Suppressor macrophage treated with lipopolysaccharide for 4 hours (primary cell): ENCODE measurements around the gene ABCD1.

Experiments used
- DNase-seq: peaks from one replicate; pipeline ENCODE4 v3.0.0-alpha.2; 2020

ABCD1 gene

DNA sequence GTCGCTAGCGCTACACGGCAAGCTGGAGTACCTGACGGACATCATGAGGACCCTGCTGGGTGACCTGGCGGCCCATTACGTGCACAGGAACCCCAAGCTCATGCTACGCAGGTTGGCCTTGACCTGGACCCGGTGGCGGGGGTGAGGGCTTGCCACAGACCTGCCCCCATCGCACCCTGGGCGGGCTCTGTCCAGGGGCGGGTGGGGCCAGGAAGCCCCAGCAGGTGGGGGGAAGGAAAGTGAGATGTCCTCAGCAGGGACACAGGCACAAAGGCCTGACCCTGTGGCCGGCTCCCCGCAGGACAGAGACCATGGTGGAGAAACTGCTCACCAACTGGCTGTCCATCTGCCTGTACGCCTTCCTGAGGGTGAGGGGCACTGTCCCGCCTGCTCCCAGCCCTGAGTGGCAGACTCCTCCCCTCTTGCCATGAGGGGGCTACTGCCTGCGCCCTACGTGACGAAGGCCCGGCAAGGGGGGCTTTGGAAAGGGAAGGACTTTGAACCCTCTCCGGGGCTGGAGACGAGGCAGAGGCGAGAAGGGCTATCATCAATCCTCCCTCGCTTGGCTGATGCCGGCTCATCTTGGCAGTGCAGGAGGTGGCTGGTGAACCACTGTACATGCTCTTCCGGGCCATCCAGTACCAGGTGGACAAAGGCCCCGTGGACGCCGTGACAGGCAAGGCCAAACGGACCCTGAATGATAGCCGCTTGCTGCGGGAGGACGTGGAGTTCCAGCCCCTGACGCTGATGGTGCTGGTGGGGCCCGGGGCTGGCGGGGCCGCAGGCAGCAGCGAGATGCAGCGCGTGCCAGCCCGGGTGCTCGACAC is 50.9 kb downstream of the ABCD1 start:
- DNase-seq = no peak

DNA sequence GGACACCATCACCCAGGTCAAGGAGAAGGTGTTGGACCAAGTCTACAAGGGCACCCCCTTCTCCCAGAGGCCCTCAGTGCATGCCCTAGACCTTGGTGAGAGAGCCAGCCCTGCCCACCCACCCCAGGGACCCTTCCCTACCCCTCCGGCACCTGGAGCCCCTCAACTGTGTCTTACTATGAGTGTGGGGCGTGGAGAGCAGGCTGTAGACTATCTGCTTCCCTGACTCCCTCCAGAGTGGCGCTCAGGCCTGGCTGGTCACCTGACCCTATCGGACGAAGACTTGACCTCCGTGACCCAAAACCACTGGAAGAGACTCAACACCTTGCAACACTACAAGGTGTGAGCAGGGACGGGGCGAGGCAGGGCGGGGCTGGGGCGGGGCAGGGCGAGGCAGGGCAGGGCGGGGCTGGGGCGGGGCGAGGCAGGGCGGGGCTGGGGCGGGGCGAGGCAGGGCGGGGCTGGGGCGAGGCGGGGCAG is 51.5 kb downstream of the ABCD1 start:
- DNase-seq = no peak

- DNase-seq = no peak
Observed at GRCh38 chrX:153776611-153777045, 52.0 kb downstream of the ABCD1 start.

- no peak for DNase-seq
Observed at GRCh38 chrX:153777261-153778090, 52.8 kb downstream of the ABCD1 start.

DNA sequence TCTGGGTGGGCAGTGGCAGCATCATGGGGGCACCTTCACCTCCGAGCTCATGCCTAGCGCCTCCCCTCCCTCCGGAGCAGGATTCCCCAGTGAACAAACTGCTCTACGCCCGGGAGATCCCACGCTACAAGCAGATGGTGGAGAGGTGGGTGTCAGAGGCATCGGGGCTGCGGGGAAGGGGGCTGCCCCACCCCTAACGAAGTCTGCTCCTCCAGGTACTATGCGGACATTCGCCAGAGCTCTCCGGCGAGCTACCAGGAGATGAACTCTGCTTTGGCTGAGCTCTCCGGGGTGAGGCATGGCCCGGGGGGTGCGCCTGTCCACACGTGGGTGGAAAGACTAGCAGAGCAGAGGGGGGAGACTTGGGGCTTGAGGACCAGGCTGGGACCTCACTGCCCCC is 53.5 kb downstream of the ABCD1 start:
- no peak for DNase-seq

- DNase-seq = no peak
Observed at GRCh38 chrX:153778684-153779101, 54.0 kb downstream of the ABCD1 start.

- no peak for DNase-seq
Observed at GRCh38 chrX:153779891-153780677, 55.4 kb downstream of the ABCD1 start.

GRCh38 chrX:153780678-153781427 is 56.2 kb downstream of the ABCD1 start, which contains the start of gene SRPK3:
Gene SRPK3 (plus strand): TSS chrX:153781041. CDS start chrX:153781087, 46 bp downstream.
- DNase-seq = no peak

GRCh38 chrX:153781428-153782047 is 56.9 kb downstream of the ABCD1 start:
- DNase-seq = no peak

GRCh38 chrX:153782313-153782712 is 57.7 kb downstream of the ABCD1 start:
- DNase-seq = no peak

DNA sequence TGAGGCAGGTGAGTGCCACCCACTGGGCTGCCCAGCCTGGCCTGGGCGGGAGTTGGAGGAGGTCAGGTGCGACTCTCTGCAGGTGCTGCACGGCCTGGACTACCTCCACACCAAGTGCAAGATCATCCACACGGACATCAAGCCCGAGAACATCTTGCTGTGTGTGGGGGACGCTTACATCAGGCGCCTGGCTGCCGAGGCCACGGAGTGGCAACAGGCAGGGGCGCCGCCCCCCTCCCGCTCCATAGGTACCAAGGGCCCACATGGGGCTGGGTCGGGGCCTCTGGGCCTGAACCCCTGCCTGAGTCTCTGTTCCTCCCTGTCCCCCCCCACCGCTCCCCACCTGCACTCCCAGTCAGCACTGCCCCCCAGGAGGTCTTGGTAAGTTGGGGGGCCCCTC is 58.2 kb downstream of the ABCD1 start:
- DNase-seq = no peak

- DNase-seq = no peak
Observed at GRCh38 chrX:153783378-153784013, 58.8 kb downstream of the ABCD1 start.

DNA sequence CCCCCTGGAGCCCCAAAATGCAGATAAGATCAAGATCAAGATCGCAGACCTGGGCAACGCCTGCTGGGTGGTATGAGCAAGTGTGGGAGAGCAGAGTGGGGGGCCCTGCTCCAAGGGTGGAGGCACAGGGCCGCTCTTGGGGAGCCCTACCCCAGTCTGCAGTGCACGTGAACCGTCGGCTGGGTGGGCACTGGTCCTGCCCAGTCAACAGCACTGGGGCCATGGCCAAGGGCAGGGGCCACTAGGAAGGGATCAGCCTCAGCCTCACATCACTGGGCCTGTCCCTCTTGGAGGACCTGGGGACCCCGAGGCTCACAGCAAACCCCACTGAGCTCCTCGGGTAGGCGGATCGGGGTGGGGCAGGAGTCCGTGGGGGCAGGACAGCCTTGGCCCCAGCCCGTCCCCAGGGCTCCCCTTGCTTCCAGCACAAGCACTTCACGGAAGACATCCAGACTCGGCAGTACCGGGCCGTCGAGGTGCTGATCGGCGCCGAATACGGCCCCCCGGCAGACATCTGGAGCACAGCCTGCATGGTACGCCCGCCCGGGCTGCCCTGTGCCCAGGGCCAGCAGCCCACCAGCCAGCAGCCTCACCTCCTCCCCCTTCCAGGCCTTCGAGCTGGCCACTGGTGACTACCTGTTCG is 59.8 kb downstream of the ABCD1 start:
- no peak for DNase-seq

DNA sequence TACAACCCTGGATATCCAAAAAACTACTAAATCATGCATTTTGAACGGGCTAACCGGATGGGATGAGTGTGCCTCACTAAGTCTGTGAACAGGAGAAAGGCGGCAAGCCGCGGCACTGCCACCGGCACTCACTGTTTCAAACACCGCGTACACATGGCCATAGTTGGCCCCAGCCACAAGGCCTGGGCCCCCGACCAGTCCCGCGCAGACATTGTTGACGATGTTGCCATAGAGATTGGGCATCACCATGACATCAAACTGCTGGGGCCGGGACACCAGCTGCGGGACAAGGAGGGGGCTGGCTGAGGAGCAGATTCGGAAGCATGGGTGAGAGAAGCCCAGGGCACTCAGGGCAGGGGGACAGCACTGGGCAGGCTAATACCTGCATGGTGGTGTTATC is 62.0 kb downstream of the ABCD1 start:
- no peak for DNase-seq

DNA sequence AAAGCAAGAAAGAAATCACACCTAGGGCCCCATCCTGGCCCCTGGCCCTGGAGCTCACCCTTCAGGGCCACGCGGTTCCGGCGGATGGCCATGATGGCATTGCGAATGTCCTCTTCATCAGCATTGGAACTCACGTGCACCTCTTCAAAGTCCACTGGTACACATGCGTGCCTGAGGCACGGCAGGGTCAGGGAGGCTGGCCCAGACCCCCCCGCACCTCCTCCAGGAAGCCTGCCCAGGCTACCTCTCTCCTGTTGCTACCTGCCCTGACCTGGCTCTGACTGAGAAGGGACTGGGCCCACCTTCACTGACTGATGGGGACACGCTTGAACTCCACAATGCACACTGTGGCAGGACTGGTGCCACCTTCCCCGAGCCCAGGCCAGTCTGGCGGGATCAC is 65.0 kb downstream of the ABCD1 start:
- no peak for DNase-seq

DNA sequence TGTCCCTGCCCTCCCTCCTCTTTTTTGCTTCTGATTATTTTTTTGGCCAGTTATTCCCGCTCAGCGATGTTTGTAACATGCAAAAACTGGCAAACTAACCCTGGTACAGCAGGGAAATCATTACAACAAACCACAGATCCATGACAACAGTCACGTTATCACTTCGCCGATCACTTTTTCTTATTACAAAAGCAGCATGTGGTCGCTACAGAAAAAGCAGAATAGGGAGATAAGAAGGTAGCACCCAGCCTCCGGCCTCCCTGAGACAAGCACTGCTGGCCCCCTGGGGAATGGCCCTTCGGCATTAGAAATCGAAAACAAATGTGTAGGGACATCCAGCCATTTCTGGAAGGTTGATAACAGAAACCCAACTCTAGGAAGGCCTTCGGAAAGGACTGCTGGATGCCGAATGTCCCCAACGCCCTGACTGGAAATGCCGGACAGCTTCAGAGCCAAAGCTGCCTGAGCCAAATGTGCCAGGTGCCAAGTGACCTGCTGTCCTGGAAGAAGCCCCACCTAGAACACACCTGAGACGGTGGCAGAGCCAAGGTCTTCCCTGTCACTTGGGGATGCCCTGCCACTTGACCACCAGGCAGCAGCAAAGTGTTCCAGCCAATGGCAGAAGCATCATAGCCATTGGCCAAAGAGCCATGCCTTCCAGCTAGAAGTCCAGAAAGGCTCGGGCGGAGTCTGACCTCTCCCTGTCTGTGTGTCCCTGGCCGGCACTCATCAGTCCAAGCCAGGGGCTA is 66.6 kb downstream of the ABCD1 start:
- no peak for DNase-seq

- DNase-seq = no peak
Observed at GRCh38 chrX:153792368-153792767, 67.7 kb downstream of the ABCD1 start.

DNA sequence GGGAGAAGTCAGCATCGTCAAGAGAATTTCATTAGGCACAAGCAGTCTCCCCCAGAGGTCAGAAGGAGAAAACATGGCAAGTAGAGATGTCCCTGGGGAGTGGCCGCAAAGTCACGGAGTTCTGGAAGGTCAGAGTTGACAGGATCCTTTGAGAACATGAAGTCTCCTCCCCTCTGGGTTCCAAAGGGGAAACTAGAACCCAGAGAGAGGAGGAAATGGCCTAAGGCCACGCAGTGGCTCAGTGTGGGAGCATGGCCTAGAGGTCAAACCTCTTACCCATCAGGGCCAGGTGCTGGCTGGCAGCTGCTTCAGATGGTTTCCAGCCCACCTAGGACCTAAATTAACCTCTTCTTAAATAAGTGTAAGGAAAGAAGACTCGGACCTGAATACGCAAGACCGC is 68.6 kb downstream of the ABCD1 start:
- DNase-seq = peak; percentile 62
